ENCODE data around the gene ETFRF1. TPM values are rescaled to one million over a fixed set of nuclear protein-coding genes. Genes with fewer than 3 reads are reported as not detected.

ETFRF1 gene
- total and polyA plus RNA-seq, 2 of the 8 experiments (the other 6 are each of a cell fraction or from before 2014, with no cell fraction given), result 4.3 to 7.7 TPM

- TF ChIP-seq CHD7 (IDR thresholded peaks at IDR 0.05; ENCODE audit: insufficient replicate concordance, low read length), result no peak
- TF ChIP-seq GABPA (IDR thresholded peaks at IDR 0.05; ENCODE audit: borderline replicate concordance, insufficient read depth, low read length), result no peak
- TF ChIP-seq SP2 (IDR thresholded peaks at IDR 0.05; ENCODE audit: low read length), result no peak
- no peak for TF ChIP-seq EGR1 (IDR thresholded peaks at IDR 0.05; ENCODE audit: borderline replicate concordance, low read depth, low read length)
- no peak for TF ChIP-seq ZNF274 (IDR thresholded peaks at IDR 0.05; ENCODE audit: borderline replicate concordance, extremely low read depth, low read length)
- no peak for TF ChIP-seq CBX8 (IDR thresholded peaks at IDR 0.05; ENCODE audit: borderline replicate concordance, low read depth, low read length)
- no peak for TF ChIP-seq RXRA (IDR thresholded peaks at IDR 0.05; ENCODE audit: insufficient read depth, low read depth, low read length)
- no peak for TF ChIP-seq FOSL1 (IDR thresholded peaks at IDR 0.05; ENCODE audit: insufficient read depth, low read depth, low read length)
- TF ChIP-seq RAD21 (IDR thresholded peaks at IDR 0.05 in 1 of 2, conservative IDR thresholded peaks at IDR 0.05 in 1 of 2; ENCODE audit: low read depth in 2 of 2, low read length in 2 of 2), result no peak
- no peak for TF ChIP-seq EP300 (IDR thresholded peaks at IDR 0.05; ENCODE audit: borderline replicate concordance in 1 of 2, low read depth in 2 of 2, low read length in 2 of 2)
- TF ChIP-seq NANOG (IDR thresholded peaks at IDR 0.05; ENCODE audit: insufficient read depth, low read depth, low read length, poor library complexity, severe bottlenecking), result no peak
Measured at GRCh38 chr12:25207846-25208245, 12.8 kb downstream of the ETFRF1 start (continued).

Measured in H1 (cell line).